ENCODE data around the gene RUFY1.

GRCh38 chr5:179605026-179605833 is 54.9 kb downstream of the RUFY1 start:
- no peak for TF ChIP-seq CTCF (IDR thresholded peaks at IDR 0.05)
- no peak for TF ChIP-seq ZFX (IDR thresholded peaks at IDR 0.05; ENCODE audit: borderline replicate concordance)
